Fibroblast of upper back skin (primary cell): ENCODE data around the gene DOK3.
"Not testable (repeated sequence)": the region's sequence is repeated elsewhere in the genome, so short reads cannot be mapped to it uniquely, and the experiment has no call there.

Experiments
- DNase-seq: peaks from one replicate; pipeline ENCODE4 v3.0.0-alpha.2; 2013

DOK3 gene

GRCh38 chr5:177496070-177496726 is 13.4 kb downstream of the DOK3 start:
- DNase-seq = peak; percentile 82

GRCh38 chr5:177495243-177496060 is 14.2 kb downstream of the DOK3 start:
- peak; percentile 96 for DNase-seq

- DNase-seq = peak; percentile 97
Measured at GRCh38 chr5:177494346-177495195, 15.1 kb downstream of the DOK3 start.

- DNase-seq = no peak
Measured at GRCh38 chr5:177493795-177494345, 15.8 kb downstream of the DOK3 start.

- DNase-seq = no peak
Measured at GRCh38 chr5:177492841-177493240, 16.8 kb downstream of the DOK3 start.

GRCh38 chr5:177491983-177492746 is 17.5 kb downstream of the DOK3 start:
- no peak for DNase-seq

GRCh38 chr5:177491429-177491945 is 18.1 kb downstream of the DOK3 start:
- peak; percentile 56 for DNase-seq

- DNase-seq = no peak
Measured at GRCh38 chr5:177490992-177491391, 18.6 kb downstream of the DOK3 start.

GRCh38 chr5:177490311-177490991 is 19.2 kb downstream of the DOK3 start:
- DNase-seq = no peak

GRCh38 chr5:177489119-177489716 is 20.4 kb downstream of the DOK3 start:
- no peak for DNase-seq

GRCh38 chr5:177487975-177488374 is 21.7 kb downstream of the DOK3 start:
- no peak for DNase-seq

GRCh38 chr5:177487144-177487543 is 22.5 kb downstream of the DOK3 start:
- no peak for DNase-seq

GRCh38 chr5:177486256-177486655 is 23.4 kb downstream of the DOK3 start:
- no peak for DNase-seq

- DNase-seq = not testable (repeated sequence)
Measured at GRCh38 chr5:177485753-177486152, 23.9 kb downstream of the DOK3 start.

- DNase-seq = no peak
Measured at GRCh38 chr5:177484902-177485549, 24.6 kb downstream of the DOK3 start.

GRCh38 chr5:177483994-177484901 is 25.4 kb downstream of the DOK3 start:
- DNase-seq = no peak

GRCh38 chr5:177483042-177483441 is 26.6 kb downstream of the DOK3 start:
- no peak for DNase-seq

- no peak for DNase-seq
Measured at GRCh38 chr5:177482359-177482795, 27.2 kb downstream of the DOK3 start.

GRCh38 chr5:177479774-177480173 is 29.9 kb downstream of the DOK3 start:
- DNase-seq = peak; percentile 51
